HCT116 (cell line): ENCODE results near the gene TMEM141.

Experiments used
- CEBPB ChIP-seq: IDR thresholded peaks from 2 replicates; pipeline ENCODE4 v1.6.1; 2012; ENCODE audit warnings: low read depth
- POLR2A ChIP-seq: IDR thresholded peaks from 2 replicates; pipeline ENCODE4 v1.7.0; 2011; ENCODE audit warnings: borderline replicate concordance; ENCODE audit not compliant: insufficient read depth, insufficient read length; ENCODE audit errors: extremely low read depth
- RAD21 ChIP-seq: IDR thresholded peaks from 2 replicates; pipeline ENCODE4 v1.6.1; 2012; ENCODE audit warnings: low read depth, mild to moderate bottlenecking
- ZFX ChIP-seq: fragments of 450-650 bp; IDR thresholded peaks from 2 replicates; pipeline ENCODE4 v1.6.1; 2017
- TF ChIP-seq, protein P1 (sequence below), 3 experiments: fragments of 200-600 bp in 1 of 3; sonication (generic) in 1 of 3; IDR thresholded peaks in 2 of 3; conservative IDR thresholded peaks in 1 of 3; 2 replicates each; pipeline ENCODE4 v1.5.1; 2012 to 2017; ENCODE audit warnings: low read depth in 2 of 3, low read length in 2 of 3, antibody characterized with exemption in 1 of 3, borderline replicate concordance in 1 of 3, control low read depth in 1 of 3, mild to moderate bottlenecking in 1 of 3, mixed read lengths in 1 of 3, mixed run types in 1 of 3, moderate library complexity in 1 of 3; ENCODE audit not compliant: insufficient read depth in 1 of 3
- TF ChIP-seq, protein P2 (sequence below): IDR thresholded peaks from 2 replicates; pipeline ENCODE4 v1.6.1; 2011; ENCODE audit warnings: mild to moderate bottlenecking, low read length, moderate library complexity; ENCODE audit not compliant: insufficient replicate concordance; ENCODE audit errors: extremely low read depth

DNA sequence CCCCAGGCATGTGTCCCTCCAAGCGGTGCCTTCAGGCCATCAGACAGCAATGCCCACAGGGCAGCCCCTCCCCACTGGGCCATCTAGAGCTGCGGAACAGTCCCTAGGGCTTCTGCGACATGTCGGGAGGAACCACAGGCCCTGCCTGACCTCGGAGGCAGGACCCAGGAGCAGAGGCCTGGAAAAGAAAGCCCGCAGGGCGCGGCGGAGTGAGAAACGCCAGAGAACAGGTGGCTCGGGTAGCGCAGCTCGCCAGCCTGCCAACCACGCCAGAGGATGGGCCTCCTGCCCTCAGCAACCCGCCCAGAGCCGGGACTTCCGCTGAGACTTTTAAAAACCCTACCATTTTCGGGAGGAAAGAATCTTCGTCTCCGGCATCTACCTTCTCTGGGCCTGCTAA lies 33.8 kb upstream of the TMEM141 start:
- no peak for TF ChIP-seq CEBPB
- no peak for TF ChIP-seq POLR2A
- TF ChIP-seq ZFX = no peak
- TF ChIP-seq, protein P1, sequence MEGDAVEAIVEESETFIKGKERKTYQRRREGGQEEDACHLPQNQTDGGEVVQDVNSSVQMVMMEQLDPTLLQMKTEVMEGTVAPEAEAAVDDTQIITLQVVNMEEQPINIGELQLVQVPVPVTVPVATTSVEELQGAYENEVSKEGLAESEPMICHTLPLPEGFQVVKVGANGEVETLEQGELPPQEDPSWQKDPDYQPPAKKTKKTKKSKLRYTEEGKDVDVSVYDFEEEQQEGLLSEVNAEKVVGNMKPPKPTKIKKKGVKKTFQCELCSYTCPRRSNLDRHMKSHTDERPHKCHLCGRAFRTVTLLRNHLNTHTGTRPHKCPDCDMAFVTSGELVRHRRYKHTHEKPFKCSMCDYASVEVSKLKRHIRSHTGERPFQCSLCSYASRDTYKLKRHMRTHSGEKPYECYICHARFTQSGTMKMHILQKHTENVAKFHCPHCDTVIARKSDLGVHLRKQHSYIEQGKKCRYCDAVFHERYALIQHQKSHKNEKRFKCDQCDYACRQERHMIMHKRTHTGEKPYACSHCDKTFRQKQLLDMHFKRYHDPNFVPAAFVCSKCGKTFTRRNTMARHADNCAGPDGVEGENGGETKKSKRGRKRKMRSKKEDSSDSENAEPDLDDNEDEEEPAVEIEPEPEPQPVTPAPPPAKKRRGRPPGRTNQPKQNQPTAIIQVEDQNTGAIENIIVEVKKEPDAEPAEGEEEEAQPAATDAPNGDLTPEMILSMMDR (IDR thresholded peaks at IDR 0.05 in 2 of 3, conservative IDR thresholded peaks at IDR 0.05 in 1 of 3; ENCODE audit: borderline replicate concordance in 1 of 3, insufficient read depth in 1 of 3, low read depth in 2 of 3, low read length in 2 of 3) = no peak
- TF ChIP-seq, protein P2, sequence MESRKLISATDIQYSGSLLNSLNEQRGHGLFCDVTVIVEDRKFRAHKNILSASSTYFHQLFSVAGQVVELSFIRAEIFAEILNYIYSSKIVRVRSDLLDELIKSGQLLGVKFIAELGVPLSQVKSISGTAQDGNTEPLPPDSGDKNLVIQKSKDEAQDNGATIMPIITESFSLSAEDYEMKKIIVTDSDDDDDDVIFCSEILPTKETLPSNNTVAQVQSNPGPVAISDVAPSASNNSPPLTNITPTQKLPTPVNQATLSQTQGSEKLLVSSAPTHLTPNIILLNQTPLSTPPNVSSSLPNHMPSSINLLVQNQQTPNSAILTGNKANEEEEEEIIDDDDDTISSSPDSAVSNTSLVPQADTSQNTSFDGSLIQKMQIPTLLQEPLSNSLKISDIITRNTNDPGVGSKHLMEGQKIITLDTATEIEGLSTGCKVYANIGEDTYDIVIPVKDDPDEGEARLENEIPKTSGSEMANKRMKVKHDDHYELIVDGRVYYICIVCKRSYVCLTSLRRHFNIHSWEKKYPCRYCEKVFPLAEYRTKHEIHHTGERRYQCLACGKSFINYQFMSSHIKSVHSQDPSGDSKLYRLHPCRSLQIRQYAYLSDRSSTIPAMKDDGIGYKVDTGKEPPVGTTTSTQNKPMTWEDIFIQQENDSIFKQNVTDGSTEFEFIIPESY = no peak
- TF ChIP-seq RAD21 = no peak
